Spleen (tissue), 11 donors: ENCODE results near the gene DZANK1. TPM values are rescaled to one million over a fixed set of nuclear protein-coding genes. Genes with fewer than 3 reads are reported as not detected.
"Not testable (repeated sequence)": the region's sequence is repeated elsewhere in the genome, so short reads cannot be mapped to it uniquely, and the experiment has no call there.

Experiments used
- DNase-seq: peaks from one replicate; pipeline ENCODE4 v3.0.0-alpha.2; 2020
- H3K27ac ChIP-seq, 8 donors: fragments of 200-600 bp; sonication (generic) in 7 of 8; 1 replicate in 4 of 8; 2 replicates in 4 of 8; pipeline versions ENCODE4 v1.5.0 to v1.8.0; 2016 to 2021; ENCODE audit warnings: inconsistent platforms in 4 of 8, mild to moderate bottlenecking in 4 of 8, moderate library complexity in 1 of 8
- H3K27me3 ChIP-seq, 7 donors: fragments of 200-600 bp; sonication (generic) in 6 of 7; replicated peaks in 1 of 7; 1 replicate in 4 of 7; 2 replicates in 3 of 7; pipeline versions ENCODE4 v1.5.0 to v1.8.0; 2016 to 2021; ENCODE audit warnings: inconsistent platforms in 3 of 7, mild to moderate bottlenecking in 1 of 7
- H3K36me3 ChIP-seq, 6 donors: fragments of 200-600 bp; sonication (generic) in 5 of 6; 1 replicate in 4 of 6; 2 replicates in 2 of 6; pipeline versions ENCODE4 v1.5.0 to v1.8.0; 2016 to 2021; ENCODE audit warnings: inconsistent platforms in 2 of 6
- H3K4me1 ChIP-seq, 6 donors: fragments of 200-600 bp; sonication (generic) in 5 of 6; 1 replicate in 3 of 6; 2 replicates in 3 of 6; pipeline versions ENCODE4 v1.5.0 to v1.8.0; 2016 to 2021; ENCODE audit warnings: inconsistent platforms in 3 of 6
- H3K4me3 ChIP-seq, 8 donors: fragments of 200-600 bp; sonication (generic) in 7 of 8; 1 replicate in 4 of 8; 2 replicates in 4 of 8; pipeline versions ENCODE4 v1.5.0 to v1.8.0; 2016 to 2021; ENCODE audit warnings: inconsistent platforms in 4 of 8, mild to moderate bottlenecking in 4 of 8, moderate library complexity in 2 of 8
- H3K9me3 ChIP-seq, 8 donors: fragments of 200-600 bp; sonication (generic) in 7 of 8; 1 replicate in 4 of 8; 2 replicates in 4 of 8; pipeline versions ENCODE4 v1.5.0 to v1.8.0; 2016 to 2021; ENCODE audit warnings: inconsistent platforms in 4 of 8
- POLR2A ChIP-seq, 3 donors: fragments of 450-650 bp; IDR thresholded peaks; one replicate each; pipeline ENCODE4 v1.5.1; 2017; ENCODE audit warnings: antibody characterized with exemption in 3 of 3, mild to moderate bottlenecking in 1 of 3
- POLR2AphosphoS5 ChIP-seq, 3 donors: sonication (generic); formaldehyde crosslinking; IDR thresholded peaks; one replicate each; pipeline ENCODE4 v1.5.1; 2017; ENCODE audit warnings: antibody characterized with exemption in 3 of 3
- WGBS, 5 donors: extraction: QIAGEN DNeasy Blood & Tissue Kit in 3 of 5; methylation state at CpG; one replicate each; pipeline versions ENCODE4 v1.1.5 to v1.1.7; 2013 to 2018; 5-methylcytosine and 5-hydroxymethylcytosine counted together
- intact Hi-C: fragments of 100-400 bp; cut with DNase I; formaldehyde crosslinking; loops from one replicate; pipeline ENCODE4 v1.15.0; 2023; ENCODE audit warnings: low total_unique reads
- polyA plus RNA-seq, 3 donors: library from polyadenylated mRNA; stranded (reverse); fragments of 200-250 nt; gene quantifications; one replicate each; pipeline ENCODE4 v1.2.1, GENCODE V29; 2013
- total RNA-seq, 7 donors: library from RNA; depleted of rRNA in 3 of 7; stranded (reverse); fragments of >200 nt in 3 of 7; fragmentation: NEBNext Ultra II Directional in 4 of 7; extraction: Animal tissue kit (Norgen Biotek cat#: 25700) in 4 of 7; gene quantifications; one replicate each; pipeline versions ENCODE4 v1.1.0 to v1.2.1, GENCODE V29; 2016 to 2021
- TF ChIP-seq, protein P1 (sequence below), 11 experiments: fragments of 200-600 bp in 7 of 11; fragments of 450-650 bp in 4 of 11; sonication (generic) in 4 of 11; IDR thresholded peaks in 8 of 11; conservative IDR thresholded peaks in 3 of 11; 1 replicate in 7 of 11; 2 replicates in 4 of 11; pipeline versions ENCODE4 v1.4.0 to v1.8.0; 2016 to 2021; ENCODE audit warnings: antibody characterized with exemption in 11 of 11, inconsistent platforms in 4 of 11, mild to moderate bottlenecking in 1 of 11
- donor health status: healthy with polysubstance abuse.
- donor health status: DM: no; HTN: no; CAD: no; lungs with moderate emphysema.
- donor health status: DM: no; HTN: no; CAD: no.
- donor health status: Bipolar disorder and iron deficiency.
- donor health status: healthy.
- donor health status: DM: no; HTN: no; CAD: no.
- donor health status: DM: yes; HTN: yes; CAD: no.

DZANK1 gene
- total and polyA plus RNA-seq, 10 donors = 1.4 to 4.1 (median 2.2) TPM

DNA sequence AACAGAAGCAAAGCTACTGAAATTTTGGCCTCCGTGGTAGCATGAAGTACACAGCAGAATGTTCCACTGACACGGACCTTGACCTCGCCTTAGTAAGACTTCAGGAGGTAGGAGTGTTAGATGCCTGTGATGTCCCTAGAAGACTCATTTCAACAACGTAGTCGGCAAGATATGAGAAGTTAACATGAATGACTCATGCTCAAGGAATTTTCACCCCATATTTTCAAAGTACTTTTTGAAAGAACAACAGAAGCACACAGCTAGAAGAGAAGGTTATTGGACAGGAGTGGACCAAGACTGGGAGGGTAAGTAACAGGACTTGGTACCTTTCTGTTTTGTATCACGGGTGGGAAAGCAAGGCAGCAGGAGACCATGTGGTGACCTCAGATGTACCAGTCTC is 78.0 kb downstream of the DZANK1 start:
- TF ChIP-seq POLR2AphosphoS5 (IDR thresholded peaks at IDR 0.05) (no peak), POLR2A (IDR thresholded peaks at IDR 0.05) (no peak)
- TF ChIP-seq, protein P1, sequence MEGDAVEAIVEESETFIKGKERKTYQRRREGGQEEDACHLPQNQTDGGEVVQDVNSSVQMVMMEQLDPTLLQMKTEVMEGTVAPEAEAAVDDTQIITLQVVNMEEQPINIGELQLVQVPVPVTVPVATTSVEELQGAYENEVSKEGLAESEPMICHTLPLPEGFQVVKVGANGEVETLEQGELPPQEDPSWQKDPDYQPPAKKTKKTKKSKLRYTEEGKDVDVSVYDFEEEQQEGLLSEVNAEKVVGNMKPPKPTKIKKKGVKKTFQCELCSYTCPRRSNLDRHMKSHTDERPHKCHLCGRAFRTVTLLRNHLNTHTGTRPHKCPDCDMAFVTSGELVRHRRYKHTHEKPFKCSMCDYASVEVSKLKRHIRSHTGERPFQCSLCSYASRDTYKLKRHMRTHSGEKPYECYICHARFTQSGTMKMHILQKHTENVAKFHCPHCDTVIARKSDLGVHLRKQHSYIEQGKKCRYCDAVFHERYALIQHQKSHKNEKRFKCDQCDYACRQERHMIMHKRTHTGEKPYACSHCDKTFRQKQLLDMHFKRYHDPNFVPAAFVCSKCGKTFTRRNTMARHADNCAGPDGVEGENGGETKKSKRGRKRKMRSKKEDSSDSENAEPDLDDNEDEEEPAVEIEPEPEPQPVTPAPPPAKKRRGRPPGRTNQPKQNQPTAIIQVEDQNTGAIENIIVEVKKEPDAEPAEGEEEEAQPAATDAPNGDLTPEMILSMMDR (IDR thresholded peaks at IDR 0.05 in 8 of 11, conservative IDR thresholded peaks at IDR 0.05 in 3 of 11) = no peak
- Histone ChIP-seq H3K27ac (no peak overlapping the region), H3K4me3 (no peak overlapping the region), H3K36me3 (peaks cover 0 to 48% (median 0%) of the 10 kb centered on the region in 6 donors), H3K9me3 (no peaks in the 10 kb centered on the region), H3K4me1 (no peaks in the 10 kb centered on the region), H3K27me3 (no peaks in the 10 kb centered on the region)
- intact Hi-C loops = no loop called here
- WGBS, 5 donors = 79 to 94% (median 86%) methylated on average over 6 of the region's 6 CpGs
- no peak for DNase-seq

DNA sequence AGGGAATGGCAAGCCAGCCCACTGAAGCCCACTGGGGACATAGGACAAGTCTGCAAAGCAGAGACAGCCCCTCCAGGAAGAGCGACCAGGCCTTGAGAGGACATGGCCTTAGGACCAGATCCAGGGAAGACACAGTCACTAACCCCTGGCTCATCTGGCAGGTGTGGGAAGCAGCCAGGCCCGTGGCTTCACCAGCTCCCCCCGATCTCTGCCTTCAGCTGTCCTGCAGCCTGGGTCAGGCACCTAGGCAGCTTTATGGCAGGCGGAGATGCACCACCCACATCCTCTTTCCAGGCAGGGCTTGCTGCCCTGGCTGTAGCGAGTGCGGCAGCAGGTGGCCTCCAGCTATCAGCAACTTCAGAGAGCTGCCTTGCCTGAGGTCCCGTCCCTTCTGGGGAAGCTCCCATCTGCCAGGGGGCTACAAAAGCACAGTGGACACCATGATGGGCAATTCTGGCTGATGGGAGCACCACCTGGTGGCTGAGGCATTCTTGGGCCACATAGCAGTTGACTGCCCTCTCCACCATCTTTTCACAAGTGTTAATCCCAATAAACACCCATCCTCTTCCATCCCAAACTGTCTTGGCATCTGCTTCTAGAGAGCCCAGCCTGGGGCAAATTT is 85.8 kb downstream of the DZANK1 start:
- no peaks in the 10 kb centered on the region for H3K4me1 ChIP-seq
- TF ChIP-seq POLR2A (IDR thresholded peaks at IDR 0.05) = no peak
- TF ChIP-seq, protein P1 (IDR thresholded peaks at IDR 0.05 in 8 of 11, conservative IDR thresholded peaks at IDR 0.05 in 3 of 11) = no peak
- TF ChIP-seq POLR2AphosphoS5 (IDR thresholded peaks at IDR 0.05) = no peak

DNA sequence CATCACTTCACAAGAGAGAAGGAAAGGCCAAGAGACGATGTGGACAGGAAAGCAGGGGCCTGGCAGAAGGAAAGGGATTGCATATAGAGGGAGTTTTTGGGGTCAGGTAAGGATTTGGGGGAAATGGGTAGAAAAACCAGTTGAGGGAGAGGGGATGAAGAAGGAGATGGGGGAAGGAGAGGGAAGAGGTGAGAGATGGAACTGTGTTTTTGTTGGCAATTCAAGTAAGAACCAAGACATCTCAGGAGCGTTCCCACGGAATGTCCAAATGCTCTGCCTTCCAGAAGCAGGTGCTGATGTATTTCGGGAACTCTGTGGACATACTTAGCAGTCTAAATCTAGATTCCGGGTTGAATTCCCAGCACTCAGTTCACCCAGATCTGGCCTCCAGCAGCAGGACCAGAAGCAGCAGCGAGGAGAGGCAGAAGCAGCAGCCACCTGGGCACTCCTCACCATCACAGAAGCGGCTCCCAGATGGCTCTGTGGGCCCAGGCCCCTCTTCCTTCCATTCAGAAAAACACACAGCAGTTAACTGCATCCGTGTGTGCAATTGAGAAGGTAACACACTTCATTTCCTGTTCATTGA is 88.8 kb downstream of the DZANK1 start:
- WGBS, 5 donors = 64 to 76% (median 71%) methylated on average over 8 of the region's 8 CpGs

More for the DNA sequence above, 85.8 kb downstream of the DZANK1 start:
- 84 to 97% (median 89%) methylated on average over 6 to 7 of the region's 7 CpGs for WGBS, 5 donors
- intact Hi-C loops = no loop called here
- Histone ChIP-seq H3K9me3 (no peaks in the 10 kb centered on the region), H3K27me3 (no peaks in the 10 kb centered on the region), H3K27ac (no peak overlapping the region), H3K36me3 (peaks cover 0 to 26% (median 0%) of the 10 kb centered on the region in 6 donors), H3K4me3 (no peak overlapping the region)
- no peak for DNase-seq

DNA sequence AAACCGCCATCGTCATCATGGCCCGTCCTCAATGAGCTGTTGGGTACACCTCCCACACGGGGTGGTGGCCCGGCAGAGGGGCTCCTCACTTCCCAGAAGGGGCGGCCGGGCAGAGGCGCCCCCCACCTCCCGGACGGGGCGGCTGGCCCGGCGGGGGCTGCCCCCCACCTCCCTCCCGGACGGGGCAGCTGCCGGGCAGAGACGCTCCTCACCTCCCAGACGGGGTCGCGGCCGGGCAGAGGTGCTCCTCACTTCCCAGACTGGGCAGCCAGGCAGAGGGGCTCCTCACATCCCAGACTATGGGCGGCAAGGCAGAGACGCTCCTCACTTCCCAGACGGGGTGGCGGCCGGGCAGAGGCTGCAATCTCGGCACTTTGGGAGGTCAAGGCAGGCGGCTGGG is 91.3 kb downstream of the DZANK1 start:
- H3K36me3 ChIP-seq, intact Hi-C loops, H3K4me1 ChIP-seq, H3K27ac ChIP-seq, H3K9me3 ChIP-seq, H3K27me3 ChIP-seq, DNase-seq, H3K4me3 ChIP-seq: not testable (repeated sequence)
- 92 to 97% (median 97%) methylated on average over 11 to 28 of the region's 28 CpGs for WGBS, 5 donors

More for the DNA sequence above, 88.8 kb downstream of the DZANK1 start:
- peaks cover 0 to 4% (median 0%) of the 10 kb centered on the region in 8 donors for H3K9me3 ChIP-seq
- intact Hi-C loops = no loop called here
- DNase-seq = no peak
- TF ChIP-seq POLR2A (IDR thresholded peaks at IDR 0.05) = no peak
- TF ChIP-seq, protein P1 (IDR thresholded peaks at IDR 0.05 in 8 of 11, conservative IDR thresholded peaks at IDR 0.05 in 3 of 11) = no peak
- TF ChIP-seq POLR2AphosphoS5 (IDR thresholded peaks at IDR 0.05) = no peak
- no peaks in the 10 kb centered on the region for H3K27me3 ChIP-seq
- H3K4me3 ChIP-seq = no peak overlapping the region
- H3K36me3 ChIP-seq = no peaks in the 10 kb centered on the region
- no peak overlapping the region for H3K27ac ChIP-seq
- H3K4me1 ChIP-seq = no peaks in the 10 kb centered on the region
